ENCODE measurements around the gene MBTPS1.

The MBTPS1 gene

DNA sequence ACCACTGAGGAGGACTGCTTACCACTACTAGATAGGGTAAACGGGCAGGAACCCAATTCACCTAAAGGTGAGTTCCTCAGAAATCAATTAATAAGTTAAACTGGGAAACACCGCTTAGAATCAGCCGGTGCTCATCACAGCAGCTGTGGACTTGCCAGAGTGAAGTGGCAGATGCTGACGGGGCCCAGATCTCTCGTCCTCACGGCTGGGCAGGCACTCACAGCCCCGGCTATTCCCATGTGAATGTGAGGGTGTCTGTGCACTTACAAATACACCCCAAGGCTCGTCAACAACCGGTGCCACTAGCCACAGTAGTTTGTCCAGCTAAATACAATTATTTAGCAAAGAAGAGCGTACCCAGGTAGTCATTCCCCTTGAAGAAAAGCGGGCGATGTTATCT lies 29.7 kb downstream of the MBTPS1 start:
- TF ChIP-seq CTCF (IDR thresholded peaks at IDR 0.05; ENCODE audit: extremely low read depth, missing control alignments), result no peak
- DNase-seq (ENCODE audit: low spot score), result no peak

DNA sequence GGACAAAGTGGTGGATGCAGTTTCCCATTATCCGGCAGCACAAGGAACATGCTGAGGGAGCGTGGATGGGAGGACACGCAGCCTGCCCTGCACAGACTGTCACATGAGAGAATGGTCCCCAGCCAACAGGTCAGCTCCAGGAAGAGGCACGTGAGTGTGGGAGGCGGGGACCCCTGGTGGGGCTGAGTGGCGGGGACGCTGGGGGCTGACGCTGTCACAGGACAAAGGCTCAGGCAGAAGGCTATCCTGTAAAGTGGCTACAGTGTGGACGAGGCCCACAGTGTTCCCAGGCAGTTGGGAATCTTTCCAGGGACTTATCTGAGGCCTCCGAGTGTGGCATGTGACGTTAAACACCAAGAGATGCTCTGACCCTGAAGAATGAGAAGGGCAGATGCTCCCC lies 30.4 kb downstream of the MBTPS1 start:
- no peak for TF ChIP-seq CTCF (IDR thresholded peaks at IDR 0.05; ENCODE audit: extremely low read depth, missing control alignments)
- DNase-seq (ENCODE audit: low spot score), result no peak

- TF ChIP-seq CTCF (IDR thresholded peaks at IDR 0.05; ENCODE audit: extremely low read depth, missing control alignments), result no peak
- DNase-seq (ENCODE audit: low spot score), result peak; percentile 23
These were observed 31.0 kb downstream of the MBTPS1 start for GRCh38 chr16:84085773-84086172.

- no peak for TF ChIP-seq CTCF (IDR thresholded peaks at IDR 0.05; ENCODE audit: extremely low read depth, missing control alignments)
- DNase-seq (ENCODE audit: low spot score), result no peak
These were observed 31.5 kb downstream of the MBTPS1 start for GRCh38 chr16:84085271-84085667.

DNA sequence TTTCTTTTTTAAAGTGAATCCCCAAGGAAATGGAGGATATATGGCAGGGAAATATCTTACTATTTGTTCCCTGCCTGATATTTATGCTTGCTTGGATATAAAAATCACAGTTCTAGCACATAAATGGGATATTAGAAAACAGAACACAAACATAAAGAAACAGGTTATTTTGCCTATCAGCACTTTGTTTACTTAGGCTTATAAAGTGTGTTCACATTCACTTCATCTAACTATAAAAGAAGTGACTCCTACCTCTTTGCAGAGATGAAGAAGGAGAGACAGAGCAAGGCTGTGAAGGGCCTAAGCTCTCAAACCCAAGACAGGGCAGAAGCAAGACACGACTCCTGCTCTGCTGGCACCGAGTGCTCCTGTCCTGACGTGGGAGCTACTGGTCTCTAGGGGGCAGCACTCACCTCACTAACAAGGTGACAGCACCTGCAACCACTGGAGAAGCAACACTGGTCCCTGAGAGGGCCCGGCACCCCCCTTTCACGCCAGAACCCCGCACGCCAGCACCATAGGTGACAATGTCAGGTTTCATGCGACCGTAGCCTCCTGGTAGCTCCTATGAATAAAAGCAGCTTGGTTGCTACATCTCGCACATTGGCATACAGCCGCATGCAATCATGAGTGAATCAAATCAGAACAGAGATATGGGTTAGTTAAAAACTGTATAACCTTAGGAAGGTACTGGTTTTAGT lies 32.0 kb downstream of the MBTPS1 start:
- TF ChIP-seq CTCF (IDR thresholded peaks at IDR 0.05; ENCODE audit: extremely low read depth, missing control alignments), result peak; percentile 88
- peak; percentile 81 for DNase-seq (ENCODE audit: low spot score)

DNA sequence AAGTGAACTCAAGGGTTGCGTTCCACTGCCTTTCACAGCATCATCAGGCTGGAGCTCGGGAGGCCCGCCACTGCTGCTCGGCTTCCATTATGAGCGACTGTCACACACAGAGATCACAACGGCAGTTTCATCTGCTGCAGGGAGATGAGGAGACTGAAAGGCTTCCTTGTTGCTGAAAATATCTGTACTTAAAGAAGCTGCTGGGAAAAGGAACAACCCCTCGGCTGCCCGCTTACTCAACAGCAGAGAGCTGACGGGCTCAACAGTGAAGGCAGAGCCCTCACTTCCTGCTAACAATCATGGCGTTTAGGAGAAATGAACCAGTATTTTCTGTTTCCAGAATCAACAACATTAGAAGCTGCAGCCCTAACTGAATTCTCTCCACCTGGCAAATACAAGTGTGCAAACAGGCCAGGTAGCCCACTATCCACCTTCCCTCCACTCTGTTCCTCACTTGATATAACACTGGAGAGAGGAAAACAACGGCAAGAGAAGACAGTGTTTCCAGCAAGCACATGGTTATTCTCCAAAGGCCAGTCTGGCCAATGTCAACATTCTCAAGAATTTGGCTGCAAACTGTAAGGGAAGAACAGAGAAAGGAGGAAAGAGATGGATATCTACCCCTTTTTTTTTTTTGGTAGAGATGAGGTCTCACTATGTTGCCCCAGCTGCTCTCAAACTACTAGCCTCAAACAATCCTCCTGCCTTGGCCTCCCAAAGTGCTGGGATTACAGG lies 33.7 kb downstream of the MBTPS1 start:
- DNase-seq (ENCODE audit: low spot score), result no peak
- TF ChIP-seq CTCF (IDR thresholded peaks at IDR 0.05; ENCODE audit: extremely low read depth, missing control alignments), result no peak

GRCh38 chr16:84082110-84082509 lies 34.6 kb downstream of the MBTPS1 start:
- no peak for TF ChIP-seq CTCF (IDR thresholded peaks at IDR 0.05; ENCODE audit: extremely low read depth, missing control alignments)
- no peak for DNase-seq (ENCODE audit: low spot score)

Data from GM20000 (cell line).